Measurements from ENCODE around the gene SLC25A27.

DNA sequence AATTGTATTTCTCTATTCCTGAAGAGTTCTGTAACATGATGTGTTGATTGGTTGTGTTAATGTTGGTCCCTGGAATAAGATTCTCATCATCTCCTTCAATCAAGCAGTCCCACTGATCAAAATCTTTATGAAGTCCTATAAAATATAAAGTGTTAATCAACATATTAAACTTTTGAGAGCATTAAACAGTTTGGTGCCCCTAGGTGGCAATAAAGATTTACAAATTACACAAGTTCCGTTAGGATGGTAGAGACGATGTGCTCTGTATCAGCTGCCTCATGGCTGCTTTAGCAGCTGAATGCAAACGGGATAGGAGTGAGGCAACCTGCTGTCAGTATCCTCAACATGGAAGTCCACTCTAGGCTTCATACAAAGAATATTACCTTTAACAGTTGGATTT, 51.8 kb downstream of the SLC25A27 start:
- TF ChIP-seq, protein P1, sequence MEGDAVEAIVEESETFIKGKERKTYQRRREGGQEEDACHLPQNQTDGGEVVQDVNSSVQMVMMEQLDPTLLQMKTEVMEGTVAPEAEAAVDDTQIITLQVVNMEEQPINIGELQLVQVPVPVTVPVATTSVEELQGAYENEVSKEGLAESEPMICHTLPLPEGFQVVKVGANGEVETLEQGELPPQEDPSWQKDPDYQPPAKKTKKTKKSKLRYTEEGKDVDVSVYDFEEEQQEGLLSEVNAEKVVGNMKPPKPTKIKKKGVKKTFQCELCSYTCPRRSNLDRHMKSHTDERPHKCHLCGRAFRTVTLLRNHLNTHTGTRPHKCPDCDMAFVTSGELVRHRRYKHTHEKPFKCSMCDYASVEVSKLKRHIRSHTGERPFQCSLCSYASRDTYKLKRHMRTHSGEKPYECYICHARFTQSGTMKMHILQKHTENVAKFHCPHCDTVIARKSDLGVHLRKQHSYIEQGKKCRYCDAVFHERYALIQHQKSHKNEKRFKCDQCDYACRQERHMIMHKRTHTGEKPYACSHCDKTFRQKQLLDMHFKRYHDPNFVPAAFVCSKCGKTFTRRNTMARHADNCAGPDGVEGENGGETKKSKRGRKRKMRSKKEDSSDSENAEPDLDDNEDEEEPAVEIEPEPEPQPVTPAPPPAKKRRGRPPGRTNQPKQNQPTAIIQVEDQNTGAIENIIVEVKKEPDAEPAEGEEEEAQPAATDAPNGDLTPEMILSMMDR (IDR thresholded peaks at IDR 0.05): no peak
- TF ChIP-seq POLR2AphosphoS5 (IDR thresholded peaks at IDR 0.05) (no peak), POLR2A (IDR thresholded peaks at IDR 0.05) (no peak), EP300 (IDR thresholded peaks at IDR 0.05) (no peak)
